HepG2 (cell line): Measurements from ENCODE around the gene TNFAIP2. TPM values are rescaled to one million over a fixed set of nuclear protein-coding genes. Genes with fewer than 3 reads are reported as not detected.

Experiments used
- CEBPB ChIP-seq: IDR thresholded peaks from 2 replicates; pipeline ENCODE4 v1.6.1; 2011; ENCODE audit warnings: low read depth, low read length, improper control_type of control experiment, borderline replicate concordance
- ELF3 ChIP-seq: IDR thresholded peaks from 2 replicates; pipeline ENCODE4 v1.6.1; 2016; ENCODE audit warnings: missing genetic modification reagents, missing compliant biosample characterization
- HNRNPK ChIP-seq: fragments of 200-400 bp; formaldehyde crosslinking; IDR thresholded peaks from 2 replicates; pipeline ENCODE4 v1.6.1; 2018; ENCODE audit warnings: low read length, low read depth, moderate library complexity, mild to moderate bottlenecking; ENCODE audit not compliant: poor library complexity, severe bottlenecking
- JUND ChIP-seq: sonication (generic); formaldehyde crosslinking; IDR thresholded peaks from 2 replicates; pipeline ENCODE4 v1.8.0; 2022; ENCODE audit warnings: mild to moderate bottlenecking, missing genetic modification reagents
- MEIS1 ChIP-seq: sonication (generic); formaldehyde crosslinking; IDR thresholded peaks from 2 replicates; pipeline ENCODE4 v1.9.0; 2021; ENCODE audit warnings: mild to moderate bottlenecking, missing genetic modification reagents, moderate library complexity, borderline replicate concordance
- NCOA2 ChIP-seq: sonication (generic); formaldehyde crosslinking; IDR thresholded peaks from 2 replicates; pipeline ENCODE4 v1.8.0; 2022; ENCODE audit warnings: inconsistent platforms
- NR2F2 ChIP-seq: IDR thresholded peaks from 2 replicates; pipeline ENCODE4 v1.6.1; 2012; ENCODE audit warnings: low read depth, inconsistent platforms, borderline replicate concordance
- SMAD3 ChIP-seq: sonication (generic); formaldehyde crosslinking; IDR thresholded peaks from 2 replicates; pipeline ENCODE4 v1.4.0; 2020; ENCODE audit warnings: missing genetic modification reagents
- SP5 ChIP-seq: IDR thresholded peaks from 2 replicates; pipeline ENCODE4 v1.6.1; 2016; ENCODE audit warnings: low read depth, borderline replicate concordance
- ZBTB7B ChIP-seq: sonication (generic); formaldehyde crosslinking; IDR thresholded peaks from 2 replicates; pipeline ENCODE4 v1.4.0; 2020; ENCODE audit warnings: missing genetic modification reagents
- ZKSCAN5 ChIP-seq: sonication (generic); formaldehyde crosslinking; IDR thresholded peaks from 2 replicates; pipeline ENCODE4 v1.5.1; 2020; ENCODE audit warnings: mild to moderate bottlenecking, missing genetic modification reagents
- ZNF280B ChIP-seq: sonication (generic); formaldehyde crosslinking; IDR thresholded peaks from 2 replicates; pipeline ENCODE4 v1.5.0; 2020; ENCODE audit warnings: missing genetic modification reagents, mild to moderate bottlenecking, borderline replicate concordance
- ZNF383 ChIP-seq: sonication (generic); formaldehyde crosslinking; IDR thresholded peaks from 2 replicates; pipeline ENCODE4 v1.4.0; 2020; ENCODE audit warnings: missing genetic modification reagents, mild to moderate bottlenecking, borderline replicate concordance
- polyA plus RNA-seq, 8 experiments: library from polyadenylated mRNA; depleted of rRNA in 3 of 8; stranded (reverse) in 7 of 8; unstranded in 1 of 8; fragments of >200 nt; fragmentation: Illumina TruSeq in 4 of 8; extraction: Trizol in 4 of 8; gene quantifications; 2 replicates each; pipeline versions ENCODE4 v1.2.1 to v1.2.3, GENCODE V29; 2011 to 2016; ENCODE audit warnings: low read depth in 4 of 8, missing spikeins in 1 of 8, mixed read lengths in 1 of 8; ENCODE audit not compliant: insufficient read depth in 1 of 8
- total RNA-seq, 5 experiments: library from RNA; depleted of rRNA; stranded (reverse); fragments of >200 nt; fragmentation: Illumina TruSeq; extraction: Trizol; gene quantifications; 2 replicates each; pipeline ENCODE4 v1.2.3, GENCODE V29; 2016; ENCODE audit warnings: low read depth in 1 of 5
- TF ChIP-seq, protein P1 (sequence below): sonication (generic); formaldehyde crosslinking; IDR thresholded peaks from 2 replicates; pipeline ENCODE4 v1.4.0; 2020; ENCODE audit warnings: mild to moderate bottlenecking, missing genetic modification reagents

The TNFAIP2 gene
- total and polyA plus RNA-seq, 2 of the 13 experiments (the other 11 are each of a cell fraction or from before 2014, with no cell fraction given), result 0.46 to 1.5 TPM

- TF ChIP-seq NCOA2 (0 out of 2 replicates have a peak, but pooled peaks have one; percentile 20), MEIS1 (CRISPR knock-in tag) (peak; percentile 99), JUND (CRISPR knock-in tag) (no peak), ZNF383 (CRISPR knock-in tag) (no peak), HNRNPK (peak; percentile 49), ZBTB7B (CRISPR knock-in tag) (0 out of 2 replicates have a peak, but pooled peaks have one; percentile 24), ZKSCAN5 (CRISPR knock-in tag) (0 out of 2 replicates have a peak, but pooled peaks have one; percentile 23), ELF3 (CRISPR knock-in tag) (peak; percentile 65), SP5 (peak; percentile 59; the same call in 1 of the 2 replicates), NR2F2 (no peak), SMAD3 (CRISPR knock-in tag) (no peak), CEBPB (peak; percentile 67; the same call in 1 of the 2 replicates), ZNF280B (CRISPR knock-in tag) (0 out of 2 replicates have a peak, but pooled peaks have one; percentile 16)
- TF ChIP-seq, protein P1, sequence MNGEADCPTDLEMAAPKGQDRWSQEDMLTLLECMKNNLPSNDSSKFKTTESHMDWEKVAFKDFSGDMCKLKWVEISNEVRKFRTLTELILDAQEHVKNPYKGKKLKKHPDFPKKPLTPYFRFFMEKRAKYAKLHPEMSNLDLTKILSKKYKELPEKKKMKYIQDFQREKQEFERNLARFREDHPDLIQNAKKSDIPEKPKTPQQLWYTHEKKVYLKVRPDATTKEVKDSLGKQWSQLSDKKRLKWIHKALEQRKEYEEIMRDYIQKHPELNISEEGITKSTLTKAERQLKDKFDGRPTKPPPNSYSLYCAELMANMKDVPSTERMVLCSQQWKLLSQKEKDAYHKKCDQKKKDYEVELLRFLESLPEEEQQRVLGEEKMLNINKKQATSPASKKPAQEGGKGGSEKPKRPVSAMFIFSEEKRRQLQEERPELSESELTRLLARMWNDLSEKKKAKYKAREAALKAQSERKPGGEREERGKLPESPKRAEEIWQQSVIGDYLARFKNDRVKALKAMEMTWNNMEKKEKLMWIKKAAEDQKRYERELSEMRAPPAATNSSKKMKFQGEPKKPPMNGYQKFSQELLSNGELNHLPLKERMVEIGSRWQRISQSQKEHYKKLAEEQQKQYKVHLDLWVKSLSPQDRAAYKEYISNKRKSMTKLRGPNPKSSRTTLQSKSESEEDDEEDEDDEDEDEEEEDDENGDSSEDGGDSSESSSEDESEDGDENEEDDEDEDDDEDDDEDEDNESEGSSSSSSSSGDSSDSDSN (CRISPR knock-in tag), result peak; percentile 30
Measured at GRCh38 chr14:103121846-103122584, 1.2 kb upstream of the TNFAIP2 start (continued).
